Stimulated activated CD4-positive, alpha-beta T cell treated with anti-CD3 and anti-CD28 coated beads, Interleukin-15, amount 100 ng/mL, for 1 hour (primary cell): ENCODE data around the gene ELN.

ENCODE experiments used
- DNase-seq, 2 donors: peaks; one replicate each; pipeline ENCODE4 v3.0.0-alpha.2; 2020; ENCODE audit warnings: low read depth in 1 of 2, low spot score in 1 of 2

Gene ELN

DNA sequence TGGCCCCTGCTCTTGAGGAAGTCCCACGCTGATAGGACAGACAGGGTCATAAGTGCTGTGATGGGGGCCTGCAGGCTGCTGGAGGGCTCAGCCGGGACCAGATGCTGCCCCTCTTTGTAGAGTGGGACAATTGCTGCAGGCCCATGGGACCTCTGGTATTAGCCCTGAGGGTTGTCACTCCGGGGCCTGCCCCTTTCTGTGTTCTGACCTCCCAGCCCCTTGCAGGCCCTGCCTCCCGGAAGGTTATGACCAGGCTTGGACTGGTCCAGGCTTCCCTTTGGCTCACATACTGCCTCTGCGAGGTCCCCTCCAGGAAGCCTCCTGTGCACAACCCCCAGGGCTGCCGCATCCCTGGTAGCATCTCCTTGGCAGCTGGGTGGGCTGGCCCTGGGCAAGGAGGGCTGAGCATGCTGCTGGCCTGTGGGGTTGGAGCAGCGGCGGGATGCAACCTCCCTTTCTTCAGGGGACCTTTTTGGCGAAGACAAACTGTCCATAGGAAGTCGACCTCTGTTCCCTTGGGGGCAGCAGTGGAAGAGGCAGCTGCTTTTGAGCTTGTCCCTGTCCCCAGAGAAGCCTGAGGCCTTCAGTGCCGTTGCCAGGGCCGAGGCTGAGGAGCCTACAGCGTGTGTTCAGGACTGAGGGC lies 64.5 kb downstream of the ELN start:
- no peak for DNase-seq

DNA sequence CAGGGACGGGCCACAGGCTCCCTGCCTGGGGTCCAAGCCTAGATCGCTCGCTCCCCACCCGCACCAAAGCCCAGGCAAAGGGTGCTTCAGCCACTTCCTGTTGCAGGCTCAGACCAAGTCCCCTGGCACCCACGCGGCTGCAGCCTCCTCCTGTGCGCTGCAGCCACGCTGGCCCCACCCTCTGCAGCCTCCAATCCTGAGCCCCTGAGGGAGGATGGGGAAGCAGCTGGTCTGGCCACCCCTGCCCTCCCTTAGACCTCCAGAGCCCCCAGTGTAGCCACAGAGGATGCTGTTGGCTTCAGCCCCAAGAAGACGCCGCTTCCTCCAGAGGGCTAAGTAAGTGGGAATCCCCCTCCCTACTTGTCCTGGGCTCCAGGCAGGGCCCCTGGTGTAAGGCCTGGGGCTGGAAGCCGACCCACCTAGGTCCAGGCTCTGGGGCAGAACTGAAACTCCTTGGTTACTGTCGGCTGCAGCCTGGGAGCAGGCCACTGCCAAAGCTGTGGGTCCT lies 65.0 kb downstream of the ELN start:
- DNase-seq: no peak

DNA sequence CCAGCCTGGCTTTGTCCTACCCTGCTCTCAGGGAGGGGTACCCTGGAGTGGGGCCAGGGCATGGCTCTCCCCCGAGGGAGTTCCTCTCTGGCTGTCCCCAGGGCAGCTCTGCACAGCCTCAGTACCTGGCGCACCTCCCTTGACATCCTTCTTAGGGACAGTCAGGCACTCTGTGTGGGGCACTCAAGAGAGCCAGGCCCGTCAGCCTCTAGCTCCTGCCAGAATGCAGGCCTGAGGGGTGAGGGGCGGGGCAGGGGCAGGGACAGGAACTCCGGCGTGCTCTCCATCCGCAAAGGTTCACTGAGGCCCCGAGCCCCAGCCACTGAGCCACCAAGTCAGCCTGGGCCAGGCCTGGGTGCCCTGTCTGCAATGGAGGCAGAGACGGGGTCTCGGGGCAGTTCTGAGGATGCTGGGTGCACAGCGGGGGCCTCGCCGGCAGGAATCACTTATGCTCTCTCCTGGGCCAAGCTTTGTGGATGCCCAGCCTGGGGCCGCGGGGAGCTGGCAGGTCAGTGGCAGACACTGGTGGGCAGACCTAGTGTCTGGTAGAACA lies 65.8 kb downstream of the ELN start:
- no peak for DNase-seq

DNA sequence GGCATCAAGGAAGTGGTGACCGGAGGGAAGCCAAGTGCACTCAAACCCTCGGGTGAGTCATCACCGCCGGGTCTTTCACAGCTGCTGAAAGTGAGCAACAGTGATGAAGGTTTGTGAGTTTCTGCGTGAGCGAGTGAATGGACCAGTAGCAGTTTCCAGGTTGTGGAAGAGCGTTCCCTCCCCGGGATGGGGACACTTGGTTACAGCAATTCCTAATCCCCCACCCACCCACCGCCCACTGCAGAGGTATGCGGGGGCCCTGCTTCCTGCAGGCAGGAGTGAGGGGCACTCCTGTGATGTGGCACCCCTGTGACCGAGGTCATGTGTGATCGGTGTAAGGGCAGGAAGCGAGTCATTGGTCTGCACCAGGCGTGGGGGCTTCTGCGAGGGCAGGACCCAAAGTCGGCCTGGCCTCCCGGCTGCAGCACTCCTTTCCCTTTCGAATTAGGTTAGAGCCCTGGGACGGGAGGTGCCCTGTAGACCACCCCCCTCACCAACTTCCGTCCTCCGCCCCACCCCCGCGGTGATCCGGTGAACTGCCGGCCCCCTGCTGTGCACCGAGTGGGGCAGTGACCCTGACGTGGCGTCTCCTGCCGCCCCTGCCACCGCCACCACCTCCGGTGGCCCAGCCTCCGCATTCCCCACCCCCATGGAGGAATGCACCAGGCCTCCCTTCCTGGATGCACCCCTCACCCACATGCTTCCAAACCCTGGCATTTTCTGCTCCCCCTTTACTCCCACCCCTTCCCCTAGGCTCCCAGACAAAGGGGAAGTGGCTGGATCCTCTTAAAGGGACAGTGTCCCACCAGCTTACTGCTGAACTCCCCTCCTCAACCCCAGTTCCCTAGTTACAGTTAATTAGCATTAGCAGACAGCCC lies 66.5 kb downstream of the ELN start:
- DNase-seq: peak; percentile 39 to 45

DNA sequence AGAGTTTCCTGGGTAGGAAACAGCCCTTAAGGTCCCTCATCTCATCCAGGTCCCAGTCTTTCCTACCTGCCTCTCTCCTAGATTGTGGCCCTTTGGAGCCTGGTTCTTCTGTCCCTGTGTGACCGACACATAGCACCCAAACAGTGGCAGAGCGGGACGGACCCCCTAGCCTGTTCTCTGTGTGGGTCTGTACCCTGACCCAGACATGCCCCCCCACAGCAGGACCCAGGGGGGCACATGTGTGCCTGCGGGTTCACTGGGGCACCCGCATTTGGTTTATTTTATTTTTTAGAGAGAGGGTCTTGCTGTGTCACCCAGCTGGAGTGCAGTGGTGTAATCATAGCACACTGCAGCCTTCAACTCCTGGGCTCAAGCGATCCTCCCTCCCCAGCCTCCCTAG lies 67.2 kb downstream of the ELN start:
- DNase-seq: no peak

DNA sequence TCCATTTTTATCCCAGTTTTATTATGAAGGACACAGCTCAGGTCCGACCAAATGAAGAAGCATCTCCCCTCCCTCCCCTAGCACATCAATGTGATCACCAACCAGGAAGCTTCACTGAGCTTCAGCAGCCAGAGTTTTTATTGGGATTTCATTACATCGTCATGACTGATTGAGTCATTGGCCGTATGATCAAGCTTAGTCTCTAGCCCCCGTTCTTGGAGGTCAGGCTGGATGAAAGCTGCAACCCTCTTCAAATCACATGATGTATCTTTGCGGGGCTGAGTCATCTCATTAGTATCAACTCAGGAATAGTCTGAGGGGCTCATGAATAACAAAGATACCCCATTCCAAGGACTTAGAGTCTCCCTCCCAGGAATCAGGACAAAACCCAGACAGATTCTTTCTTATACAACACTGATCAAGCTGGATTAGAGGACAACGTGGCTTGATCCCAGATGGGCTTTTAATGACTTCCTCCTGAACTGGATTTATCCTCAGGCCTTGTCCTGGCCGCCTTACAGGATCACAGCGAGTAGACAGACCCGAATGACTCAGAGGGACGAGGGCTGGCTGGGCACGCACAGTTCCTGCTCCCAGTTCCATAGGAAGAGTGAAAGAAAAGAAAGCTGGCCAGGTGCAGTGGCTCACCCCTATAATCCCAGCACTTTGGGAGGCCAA lies 70.1 kb downstream of the ELN start:
- DNase-seq: no peak

DNA sequence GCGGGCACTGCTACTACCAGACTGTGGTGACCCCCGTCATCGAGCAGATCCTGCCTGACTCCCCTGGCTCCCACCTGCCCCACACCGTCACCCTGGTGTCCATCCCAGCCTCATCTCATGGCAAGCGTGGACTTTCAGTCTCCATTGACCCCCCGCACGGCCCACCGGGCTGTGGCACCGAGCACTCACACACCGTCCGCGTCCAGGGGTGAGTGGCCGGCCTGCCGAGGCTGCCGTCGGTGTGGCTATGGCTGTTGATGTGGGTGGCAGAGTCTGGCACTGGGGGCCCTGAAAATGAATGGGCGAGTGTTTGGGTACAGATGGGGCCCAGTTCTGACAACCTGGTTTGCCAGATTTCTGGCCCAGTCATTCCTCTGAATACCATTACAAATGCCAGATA lies 71.1 kb downstream of the ELN start:
- DNase-seq: no peak

DNA sequence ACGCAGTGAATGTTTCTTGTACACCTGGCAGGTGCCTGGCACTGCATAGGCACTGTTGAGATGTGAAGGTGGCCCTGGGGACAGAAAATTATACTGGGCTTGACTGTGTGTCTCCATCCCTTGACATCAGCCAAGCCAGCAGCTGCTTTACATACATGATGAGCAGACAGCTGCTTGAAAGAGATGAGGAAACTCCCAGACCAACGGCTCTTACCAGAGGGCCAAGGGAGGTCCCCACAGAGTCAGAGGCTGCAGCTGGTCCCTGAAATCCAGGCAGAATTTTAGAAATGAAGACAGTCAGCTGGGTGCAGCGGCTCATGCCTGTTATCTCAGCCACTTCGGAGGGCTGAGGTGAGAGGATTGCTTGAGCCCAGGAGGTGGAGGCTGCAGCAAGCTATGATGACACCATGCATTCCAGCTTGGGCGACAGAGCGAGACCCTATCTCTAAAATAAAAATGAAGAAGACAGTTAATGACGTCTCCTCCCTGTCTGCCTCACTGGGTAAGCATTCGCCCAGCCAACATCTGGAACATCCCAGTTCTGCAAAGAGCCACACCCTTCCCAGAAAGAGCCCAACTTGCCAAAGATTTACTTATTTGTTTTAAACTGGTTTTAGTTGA lies 73.2 kb downstream of the ELN start:
- no peak for DNase-seq

DNA sequence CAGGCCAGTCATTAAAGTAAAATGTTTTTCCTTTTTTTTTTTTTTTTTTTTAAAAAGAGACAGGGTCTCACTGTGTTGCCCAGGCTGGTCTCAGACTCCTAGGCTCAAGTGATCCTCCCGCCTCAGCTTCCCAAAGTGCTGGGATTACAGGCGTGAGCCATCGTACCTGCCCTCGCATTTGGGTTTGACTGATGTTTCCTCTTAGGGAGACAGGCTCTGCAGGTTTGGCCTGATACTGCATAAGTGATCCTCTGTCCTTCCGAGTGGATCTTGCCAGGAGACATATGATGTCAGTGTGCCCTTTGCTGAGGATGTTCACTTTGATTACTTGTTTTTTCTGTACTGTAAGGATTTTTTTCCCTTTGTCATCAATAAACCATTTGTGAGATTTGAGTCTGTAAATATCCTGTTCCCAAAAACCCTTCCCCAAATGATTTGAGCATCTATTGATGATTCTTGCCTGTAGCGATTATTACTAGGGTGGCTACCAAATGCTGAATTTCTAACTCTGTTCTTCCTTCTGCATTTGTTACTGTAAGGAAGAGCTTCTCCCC lies 75.3 kb downstream of the ELN start:
- DNase-seq: no peak

DNA sequence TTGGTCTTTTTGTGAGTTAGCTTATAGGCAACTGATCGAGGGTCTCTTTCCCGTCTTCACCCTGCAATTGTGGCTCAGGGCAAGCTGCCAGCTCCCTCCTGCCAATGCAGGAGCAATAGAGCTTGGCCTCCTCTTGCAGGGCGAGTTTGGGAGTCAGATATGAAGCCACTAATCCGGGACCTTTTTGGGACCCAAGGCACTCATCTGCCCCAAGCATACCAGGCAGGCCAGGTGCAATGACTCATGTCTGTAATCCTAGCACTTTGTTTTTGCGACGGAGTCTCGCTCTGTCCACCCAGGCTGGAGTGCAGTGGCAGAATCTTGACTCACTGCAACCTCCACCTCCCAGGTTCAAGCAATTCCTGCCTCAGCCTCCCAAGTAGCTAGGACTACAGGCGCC lies 76.7 kb downstream of the ELN start:
- DNase-seq: no peak

DNA sequence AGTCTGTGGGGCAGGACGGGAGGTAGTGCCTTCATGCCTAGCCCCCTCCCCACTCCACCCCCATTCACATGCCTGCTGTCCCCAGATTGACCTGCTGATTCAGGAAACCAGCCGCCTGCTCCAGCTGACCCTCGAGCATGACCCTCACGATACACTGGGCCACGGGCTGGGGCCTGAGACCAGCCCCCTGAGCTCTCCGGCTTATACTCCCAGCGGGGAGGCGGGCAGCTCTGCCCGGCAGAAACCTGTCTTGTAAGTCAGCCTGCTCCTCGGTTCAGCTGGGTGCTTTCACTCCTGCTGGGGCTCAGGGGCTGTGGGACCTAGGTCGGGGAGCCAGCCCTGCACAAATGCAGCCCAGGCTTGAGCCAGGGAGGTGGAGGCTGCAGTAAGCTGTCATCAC lies 78.0 kb downstream of the ELN start:
- DNase-seq: no peak

DNA sequence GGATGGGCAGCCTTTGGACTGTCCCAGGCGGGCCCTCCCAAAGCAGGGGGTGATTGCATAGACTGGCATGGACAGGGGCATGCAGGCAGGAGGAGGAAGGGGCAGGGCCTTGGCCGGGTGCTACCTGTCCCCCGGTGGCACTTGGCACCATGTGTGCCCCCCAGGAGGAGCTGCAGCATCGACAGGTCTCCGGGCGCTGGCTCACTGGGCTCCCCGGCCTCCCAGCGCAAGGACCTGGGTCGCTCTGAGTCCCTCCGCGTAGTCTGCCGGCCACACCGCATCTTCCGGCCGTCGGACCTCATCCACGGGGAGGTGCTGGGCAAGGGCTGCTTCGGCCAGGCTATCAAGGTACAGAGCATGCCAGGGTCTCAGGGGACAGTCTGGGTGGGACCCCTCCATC lies 78.9 kb downstream of the ELN start:
- no peak for DNase-seq

DNA sequence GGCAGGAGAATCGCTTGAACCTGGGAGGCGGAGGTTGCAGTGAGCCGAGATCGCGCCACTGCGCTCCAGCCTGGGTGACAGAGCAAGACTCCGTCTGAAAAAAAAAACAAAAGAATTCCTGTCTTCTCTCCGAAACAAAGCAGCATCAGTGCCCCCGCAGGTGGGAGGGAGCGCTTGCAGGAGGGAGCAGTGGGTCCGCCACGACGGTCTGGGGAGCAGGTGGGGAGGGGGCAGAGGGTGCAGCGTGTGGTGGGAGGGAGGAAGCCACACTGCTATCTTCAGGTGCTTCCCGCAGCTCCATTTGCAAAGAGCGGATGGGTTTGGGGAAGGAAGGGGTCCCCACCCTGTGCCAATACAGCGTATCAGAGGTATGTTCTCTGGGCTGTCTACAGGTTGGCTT lies 87.4 kb downstream of the ELN start:
- no peak for DNase-seq

DNA sequence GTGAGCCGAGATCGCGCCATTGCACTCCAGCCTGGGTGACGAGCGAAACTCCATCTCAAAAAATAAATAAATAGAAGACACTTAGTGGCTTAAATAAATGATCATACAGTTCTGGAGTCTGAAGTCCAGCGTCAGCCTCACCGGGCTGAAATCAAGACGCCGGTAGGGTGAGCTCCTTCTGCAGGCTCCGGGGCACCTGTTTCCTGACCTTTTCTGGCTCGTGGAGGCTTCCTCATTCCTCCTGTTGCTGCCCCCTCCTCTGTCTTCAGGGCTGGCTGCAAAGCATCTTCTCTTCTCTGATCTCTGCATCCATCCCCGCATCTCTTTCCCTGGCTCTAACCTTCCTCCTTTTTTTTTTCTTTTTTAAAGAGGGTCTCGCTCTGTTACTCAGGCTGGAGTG lies 88.4 kb downstream of the ELN start:
- DNase-seq: no peak
